Suprapubic skin (tissue), 4 donors: ENCODE data around the gene XXYLT1. TPM values are rescaled to one million over a fixed set of nuclear protein-coding genes. Genes with fewer than 3 reads are reported as not detected.
A peak's percentile ranks its signal among the peaks of the same experiment; 100 is the strongest.

Experiments used
- DNase-seq, 2 donors: peaks; one replicate each; pipeline ENCODE4 v3.0.0-alpha.2; 2019; ENCODE audit warnings: low spot score in 2 of 2
- H3K27ac ChIP-seq: fragments of 200-600 bp; sonication (generic); one replicate; pipeline ENCODE4 v1.5.1; 2019
- H3K27me3 ChIP-seq: fragments of 200-600 bp; sonication (generic); one replicate; pipeline ENCODE4 v1.5.1; 2019
- H3K36me3 ChIP-seq: fragments of 200-600 bp; sonication (generic); one replicate; pipeline ENCODE4 v1.5.1; 2019
- H3K4me1 ChIP-seq: fragments of 200-600 bp; sonication (generic); one replicate; pipeline ENCODE4 v1.5.1; 2019
- H3K4me3 ChIP-seq: fragments of 200-600 bp; sonication (generic); one replicate; pipeline ENCODE4 v1.5.1; 2019; ENCODE audit warnings: mild to moderate bottlenecking
- H3K9me3 ChIP-seq: fragments of 200-600 bp; sonication (generic); one replicate; pipeline ENCODE4 v1.5.1; 2019
- CTCF ChIP-seq, 2 donors: fragments of 200-600 bp in 1 of 2; fragments of 450-650 bp in 1 of 2; sonication (generic) in 1 of 2; IDR thresholded peaks; one replicate each; pipeline ENCODE4 v1.5.1; 2016 to 2019; ENCODE audit warnings: antibody characterized with exemption in 2 of 2, mild to moderate bottlenecking in 1 of 2, moderate library complexity in 1 of 2
- EP300 ChIP-seq: sonication (generic); formaldehyde crosslinking; IDR thresholded peaks from one replicate; pipeline ENCODE4 v1.6.1; 2017; ENCODE audit warnings: antibody characterized with exemption
- POLR2A ChIP-seq, 2 donors: fragments of 450-650 bp; IDR thresholded peaks; one replicate each; pipeline ENCODE4 v1.6.1; 2017; ENCODE audit warnings: antibody characterized with exemption in 2 of 2, mild to moderate bottlenecking in 2 of 2, moderate library complexity in 2 of 2
- POLR2AphosphoS5 ChIP-seq, 3 donors: sonication (generic); formaldehyde crosslinking; IDR thresholded peaks; one replicate each; pipeline ENCODE4 v1.6.1; 2017; ENCODE audit warnings: antibody characterized with exemption in 3 of 3
- WGBS: methylation state at CpG from one replicate; pipeline ENCODE4 v1.1.5; 2018; 5-methylcytosine and 5-hydroxymethylcytosine counted together
- total RNA-seq, 4 donors: library from RNA; depleted of rRNA; stranded (reverse); fragments of >200 nt; gene quantifications; one replicate each; pipeline ENCODE4 v1.1.0, GENCODE V29; 2016

Gene XXYLT1
- total RNA-seq, 4 donors from 2014 or later = 8.0 to 19.4 (median 13.2) TPM

GRCh38 chr3:195196266-195196665 lies 74.7 kb downstream of the XXYLT1 start:
- Histone ChIP-seq H3K9me3 (no peaks in the 10 kb centered on the region), H3K4me3 (no peak overlapping the region), H3K27me3 (no peaks in the 10 kb centered on the region), H3K36me3 (no peaks in the 10 kb centered on the region), H3K4me1 (peaks cover 17% of the 10 kb centered on the region), H3K27ac (peak overlapping the region; percentile 8)
- DNase-seq = no peak
- TF ChIP-seq CTCF (IDR thresholded peaks at IDR 0.05) = no peak
- no peak for TF ChIP-seq POLR2AphosphoS5 (IDR thresholded peaks at IDR 0.05)
- TF ChIP-seq EP300 = no peak
- TF ChIP-seq POLR2A (IDR thresholded peaks at IDR 0.05) = no peak
- 64% methylated on average over 5 of the region's 5 CpGs for WGBS

GRCh38 chr3:195195321-195196209 lies 75.4 kb downstream of the XXYLT1 start:
- WGBS = 76% methylated on average over 17 of the region's 17 CpGs
- Histone ChIP-seq H3K4me1 (peaks cover 17% of the 10 kb centered on the region), H3K9me3 (no peaks in the 10 kb centered on the region), H3K27ac (no peak overlapping the region), H3K27me3 (no peaks in the 10 kb centered on the region), H3K36me3 (no peaks in the 10 kb centered on the region), H3K4me3 (no peak overlapping the region)
- DNase-seq = no peak
- no peak for TF ChIP-seq CTCF (IDR thresholded peaks at IDR 0.05)
- no peak for TF ChIP-seq POLR2AphosphoS5 (IDR thresholded peaks at IDR 0.05)
- no peak for TF ChIP-seq EP300
- no peak for TF ChIP-seq POLR2A (IDR thresholded peaks at IDR 0.05)

- 74% methylated on average over 8 of the region's 8 CpGs for WGBS
- H3K9me3 ChIP-seq = no peaks in the 10 kb centered on the region
- no peak for TF ChIP-seq POLR2AphosphoS5 (IDR thresholded peaks at IDR 0.05)
- no peak for TF ChIP-seq EP300
- no peak for TF ChIP-seq CTCF (IDR thresholded peaks at IDR 0.05)
- TF ChIP-seq POLR2A (IDR thresholded peaks at IDR 0.05) = no peak
- H3K4me3 ChIP-seq = no peak overlapping the region
- no peak overlapping the region for H3K27ac ChIP-seq
- DNase-seq = no peak
- no peaks in the 10 kb centered on the region for H3K36me3 ChIP-seq
- no peaks in the 10 kb centered on the region for H3K27me3 ChIP-seq
- peaks cover 17% of the 10 kb centered on the region for H3K4me1 ChIP-seq
These were observed 76.3 kb downstream of the XXYLT1 start for GRCh38 chr3:195194559-195195206.

- Histone ChIP-seq H3K4me3 (no peak overlapping the region), H3K27ac (no peak overlapping the region), H3K9me3 (no peaks in the 10 kb centered on the region), H3K4me1 (peaks cover 30% of the 10 kb centered on the region), H3K36me3 (no peaks in the 10 kb centered on the region), H3K27me3 (no peaks in the 10 kb centered on the region)
- no peak for DNase-seq
- 94% methylated on average over 1 of the region's 1 CpG for WGBS
- TF ChIP-seq EP300 (no peak), POLR2AphosphoS5 (IDR thresholded peaks at IDR 0.05) (no peak), CTCF (IDR thresholded peaks at IDR 0.05) (no peak), POLR2A (IDR thresholded peaks at IDR 0.05) (no peak)
These were observed 79.4 kb downstream of the XXYLT1 start for GRCh38 chr3:195191580-195191979.

GRCh38 chr3:195189821-195190220 lies 81.1 kb downstream of the XXYLT1 start:
- WGBS = 87% methylated on average over 1 of the region's 1 CpG
- TF ChIP-seq POLR2AphosphoS5 (IDR thresholded peaks at IDR 0.05) (no peak), POLR2A (IDR thresholded peaks at IDR 0.05) (no peak), EP300 (no peak), CTCF (IDR thresholded peaks at IDR 0.05) (no peak)
- no peak for DNase-seq
- no peak overlapping the region for H3K27ac ChIP-seq
- H3K9me3 ChIP-seq = no peaks in the 10 kb centered on the region
- H3K36me3 ChIP-seq = no peaks in the 10 kb centered on the region
- peaks cover 36% of the 10 kb centered on the region for H3K4me1 ChIP-seq
- H3K27me3 ChIP-seq = no peaks in the 10 kb centered on the region
- H3K4me3 ChIP-seq = no peak overlapping the region
